A673 (cell line): ENCODE measurements around the gene MRPL57.

Experiments used
- CTCF ChIP-seq: fragments of 300-800, 200-600 bp; sonication (generic); conservative IDR thresholded peaks from 2 replicates; pipeline ENCODE4 v1.5.1; 2017; ENCODE audit warnings: low read depth, mild to moderate bottlenecking, antibody characterized with exemption, low read length, moderate library complexity, mixed read lengths
- EZH2 ChIP-seq: fragments of 200-600 bp; sonication (generic); IDR thresholded peaks from 2 replicates; pipeline ENCODE4 v1.6.1; 2017; ENCODE audit warnings: borderline replicate concordance, low read depth, mild to moderate bottlenecking, mixed read lengths, antibody characterized with exemption, low read length; ENCODE audit not compliant: poor library complexity, severe bottlenecking

DNA sequence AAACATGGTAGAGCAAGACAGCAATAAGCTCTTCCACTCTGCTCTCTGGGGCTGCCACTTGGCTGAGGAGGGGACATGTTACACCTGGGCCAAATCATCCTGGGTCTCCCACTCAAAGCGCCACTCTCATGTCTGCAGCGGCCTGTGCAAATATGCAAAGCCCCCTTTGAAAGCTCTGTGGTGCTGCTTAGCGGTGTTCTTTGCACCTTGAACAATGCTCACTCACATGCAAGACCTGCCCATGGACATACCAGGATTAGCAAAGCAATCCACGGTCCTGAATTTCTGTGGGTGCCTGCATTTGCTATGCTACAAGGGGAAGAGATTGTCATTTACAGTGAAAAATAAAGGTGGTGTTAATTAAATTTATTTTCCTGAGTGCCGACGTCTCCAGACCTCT, 48.6 kb downstream of the MRPL57 start:
- TF ChIP-seq CTCF: no peak
- TF ChIP-seq EZH2: no peak
